PC-3 (cell line): Measurements from ENCODE around the gene TBC1D14. TPM values are rescaled to one million over a fixed set of nuclear protein-coding genes. Genes with fewer than 3 reads are reported as not detected.

Experiments used
- ATAC-seq: fragments of 200-7000 bp; cut with Tn5 transposase; 2 replicates; pipeline ENCODE4 v1.9.1; 2020; ENCODE audit warnings: mild to moderate bottlenecking, moderate library complexity
- BruUV-seq: library from RNA; stranded (reverse); fragments of 400-500 nt; replicated peaks from 2 replicates; lab custom pipeline; 2021; lab: Mats Ljungman, UMichigan
- CTCF ChIA-PET: fragments of 300-600 bp; sonication (Branson Sonifier 250); formaldehyde crosslinking; loops from one replicate; lab custom pipeline; 2022; ENCODE audit warnings: antibody characterized with exemption; lab: Charles Lee
- POLR2A ChIA-PET: fragments of 300-600 bp; sonication (Branson Sonifier 250); formaldehyde crosslinking; loops from one replicate; lab custom pipeline; 2022; ENCODE audit warnings: antibody characterized with exemption; ENCODE audit not compliant: unreplicated experiment; lab: Charles Lee
- DNase-seq: peaks from one replicate; pipeline ENCODE4 v3.0.0-alpha.2; 2015
- H2AFZ ChIP-seq: fragments of 300-600 bp; sonication (generic); 2 replicates; pipeline ENCODE4 v1.6.0; 2016; ENCODE audit warnings: antibody characterized with exemption, low read length
- H3F3A ChIP-seq: fragments of 300-600 bp; sonication (generic); one replicate; pipeline ENCODE4 v1.6.0; 2017; ENCODE audit warnings: antibody characterized with exemption, low read length, control low read depth, mild to moderate bottlenecking; ENCODE audit not compliant: unreplicated experiment
- H3K27ac ChIP-seq: fragments of 300-600 bp; sonication (generic); 2 replicates; pipeline ENCODE4 v1.5.1; 2016; ENCODE audit warnings: mild to moderate bottlenecking, low read length
- H3K27me3 ChIP-seq: fragments of 300-600 bp; sonication (generic); 2 replicates; pipeline ENCODE4 v1.6.1; 2016; ENCODE audit warnings: low read length, mixed read lengths
- H3K36me3 ChIP-seq: fragments of 300-600 bp; sonication (generic); 2 replicates; pipeline ENCODE4 v1.6.1; 2016; ENCODE audit warnings: low read depth, mixed run types, low read length, mixed read lengths
- H3K4me1 ChIP-seq: fragments of 300-600 bp; sonication (generic); 2 replicates; pipeline ENCODE4 v1.5.1; 2016; ENCODE audit warnings: low read length; ENCODE audit not compliant: insufficient read depth
- H3K4me2 ChIP-seq: fragments of 300-600 bp; sonication (generic); 2 replicates; pipeline ENCODE4 v1.6.0; 2016; ENCODE audit warnings: low read length
- H3K4me3 ChIP-seq: fragments of 300-600 bp; sonication (generic); 2 replicates; pipeline ENCODE4 v1.5.1; 2016; ENCODE audit warnings: mild to moderate bottlenecking, low read length, mixed read lengths
- H3K79me2 ChIP-seq: fragments of 300-600 bp; sonication (generic); 2 replicates; pipeline ENCODE4 v1.6.1; 2017; ENCODE audit warnings: low read length, mixed read lengths
- H3K9ac ChIP-seq: fragments of 300-600 bp; sonication (generic); 2 replicates; pipeline ENCODE4 v1.6.0; 2016; ENCODE audit warnings: mild to moderate bottlenecking, low read length
- H3K9me2 ChIP-seq: fragments of 300-600 bp; sonication (generic); replicated peaks from 2 replicates; pipeline ENCODE4 v1.6.1; 2016; ENCODE audit warnings: mixed run types, low read length, mixed read lengths
- H3K9me3 ChIP-seq: fragments of 300-600 bp; sonication (generic); 2 replicates; pipeline ENCODE4 v1.6.1; 2016; ENCODE audit warnings: low read length, mixed read lengths
- H4K20me1 ChIP-seq: fragments of 300-600 bp; sonication (generic); 2 replicates; pipeline ENCODE4 v1.6.1; 2016; ENCODE audit warnings: low read length, mixed read lengths
- EZH2 ChIP-seq: fragments of 300-600 bp; sonication (generic); IDR thresholded peaks from one replicate; pipeline ENCODE4 v1.6.1; 2017; ENCODE audit warnings: antibody characterized with exemption, mild to moderate bottlenecking, low read length; ENCODE audit not compliant: unreplicated experiment
- EZH2phosphoT487 ChIP-seq: fragments of 300-600 bp; sonication (generic); IDR thresholded peaks from 2 replicates; pipeline ENCODE4 v1.6.1; 2018; ENCODE audit warnings: mild to moderate bottlenecking, antibody characterized with exemption, low read length, borderline replicate concordance
- intact Hi-C: fragments of 100-400 bp; cut with micrococcal nuclease; formaldehyde crosslinking; loops from 2 replicates; pipeline ENCODE4 v1.9.0; 2023
- total RNA-seq: library from RNA; depleted of rRNA; stranded (reverse); fragments of >200 nt; gene quantifications from 2 replicates; pipeline ENCODE4 v1.2.3, GENCODE V29; 2014
- TF ChIP-seq, protein P1 (sequence below): fragments of 300-600 bp; sonication (generic); conservative IDR thresholded peaks from 2 replicates; pipeline ENCODE4 v1.5.1; 2017; ENCODE audit warnings: antibody characterized with exemption, low read depth, mild to moderate bottlenecking, low read length

The TBC1D14 gene
- total RNA-seq, 1 experiment from 2014 or later: 33.0 TPM

GRCh38 chr4:7005571-7005970, 95.9 kb downstream of the TBC1D14 start:
- no peak for DNase-seq
- intact Hi-C loops: no loop called here
- no peaks in the 10 kb centered on the region for H3F3A ChIP-seq
- no peaks in the 10 kb centered on the region for H3K79me2 ChIP-seq
- ChIA-PET CTCF (no interaction called here), POLR2A (no interaction called here)
- H3K27ac ChIP-seq: no peak overlapping the region
- ATAC-seq: no peak
- no peak overlapping the region for H3K9ac ChIP-seq
- no peaks in the 10 kb centered on the region for H3K9me3 ChIP-seq
- no peaks in the 10 kb centered on the region for H3K27me3 ChIP-seq
- H3K4me1 ChIP-seq: no peaks in the 10 kb centered on the region
- H3K4me2 ChIP-seq: no peak overlapping the region
- H4K20me1 ChIP-seq: no peaks in the 10 kb centered on the region
- H2AFZ ChIP-seq: no peak overlapping the region
- peaks cover 11% of the 10 kb centered on the region for H3K36me3 ChIP-seq
- no peak for TF ChIP-seq EZH2
- no peak for TF ChIP-seq EZH2phosphoT487
- TF ChIP-seq, protein P1, sequence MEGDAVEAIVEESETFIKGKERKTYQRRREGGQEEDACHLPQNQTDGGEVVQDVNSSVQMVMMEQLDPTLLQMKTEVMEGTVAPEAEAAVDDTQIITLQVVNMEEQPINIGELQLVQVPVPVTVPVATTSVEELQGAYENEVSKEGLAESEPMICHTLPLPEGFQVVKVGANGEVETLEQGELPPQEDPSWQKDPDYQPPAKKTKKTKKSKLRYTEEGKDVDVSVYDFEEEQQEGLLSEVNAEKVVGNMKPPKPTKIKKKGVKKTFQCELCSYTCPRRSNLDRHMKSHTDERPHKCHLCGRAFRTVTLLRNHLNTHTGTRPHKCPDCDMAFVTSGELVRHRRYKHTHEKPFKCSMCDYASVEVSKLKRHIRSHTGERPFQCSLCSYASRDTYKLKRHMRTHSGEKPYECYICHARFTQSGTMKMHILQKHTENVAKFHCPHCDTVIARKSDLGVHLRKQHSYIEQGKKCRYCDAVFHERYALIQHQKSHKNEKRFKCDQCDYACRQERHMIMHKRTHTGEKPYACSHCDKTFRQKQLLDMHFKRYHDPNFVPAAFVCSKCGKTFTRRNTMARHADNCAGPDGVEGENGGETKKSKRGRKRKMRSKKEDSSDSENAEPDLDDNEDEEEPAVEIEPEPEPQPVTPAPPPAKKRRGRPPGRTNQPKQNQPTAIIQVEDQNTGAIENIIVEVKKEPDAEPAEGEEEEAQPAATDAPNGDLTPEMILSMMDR: no peak
- H3K9me2 ChIP-seq: no peaks in the 10 kb centered on the region
- no peak overlapping the region for H3K4me3 ChIP-seq
- BruUV-seq: no TSS peak

DNA sequence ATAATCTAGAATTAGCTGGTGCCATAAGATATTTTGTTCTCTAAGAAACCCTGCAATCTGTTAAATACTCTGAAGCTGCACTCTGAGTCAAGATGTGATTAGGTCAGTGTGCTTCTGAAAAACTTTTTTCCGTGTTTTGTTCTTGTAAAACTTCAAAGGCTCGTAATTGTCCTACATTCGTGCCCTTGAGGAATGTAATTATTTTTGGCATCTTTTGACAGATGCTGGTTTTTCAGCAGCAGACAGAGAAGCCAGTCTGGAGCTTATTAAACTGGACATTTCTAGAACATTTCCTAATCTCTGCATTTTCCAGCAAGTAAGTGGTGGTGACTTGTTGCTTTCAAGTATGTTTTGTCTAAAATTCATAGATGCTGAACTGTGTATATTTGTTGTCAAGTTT, 96.8 kb downstream of the TBC1D14 start:
- POLR2A ChIA-PET: no interaction called here
- H3K4me1 ChIP-seq: no peaks in the 10 kb centered on the region
- no peaks in the 10 kb centered on the region for H4K20me1 ChIP-seq
- CTCF ChIA-PET: no interaction called here
- no TSS peak for BruUV-seq
- no peak overlapping the region for H3K9ac ChIP-seq
- intact Hi-C loops: no loop called here
- DNase-seq (no peak), ATAC-seq (no peak)
- no peak overlapping the region for H3K4me3 ChIP-seq
- TF ChIP-seq EZH2: no peak
- TF ChIP-seq, protein P1: no peak
- TF ChIP-seq EZH2phosphoT487: no peak
- H3K9me3 ChIP-seq: no peaks in the 10 kb centered on the region
- no peak overlapping the region for H2AFZ ChIP-seq
- H3K36me3 ChIP-seq: peaks cover 10% of the 10 kb centered on the region
- H3K27ac ChIP-seq: no peak overlapping the region
- no peaks in the 10 kb centered on the region for H3F3A ChIP-seq
- H3K4me2 ChIP-seq: no peak overlapping the region
- no peaks in the 10 kb centered on the region for H3K79me2 ChIP-seq
- no peaks in the 10 kb centered on the region for H3K9me2 ChIP-seq
- H3K27me3 ChIP-seq: no peaks in the 10 kb centered on the region

DNA sequence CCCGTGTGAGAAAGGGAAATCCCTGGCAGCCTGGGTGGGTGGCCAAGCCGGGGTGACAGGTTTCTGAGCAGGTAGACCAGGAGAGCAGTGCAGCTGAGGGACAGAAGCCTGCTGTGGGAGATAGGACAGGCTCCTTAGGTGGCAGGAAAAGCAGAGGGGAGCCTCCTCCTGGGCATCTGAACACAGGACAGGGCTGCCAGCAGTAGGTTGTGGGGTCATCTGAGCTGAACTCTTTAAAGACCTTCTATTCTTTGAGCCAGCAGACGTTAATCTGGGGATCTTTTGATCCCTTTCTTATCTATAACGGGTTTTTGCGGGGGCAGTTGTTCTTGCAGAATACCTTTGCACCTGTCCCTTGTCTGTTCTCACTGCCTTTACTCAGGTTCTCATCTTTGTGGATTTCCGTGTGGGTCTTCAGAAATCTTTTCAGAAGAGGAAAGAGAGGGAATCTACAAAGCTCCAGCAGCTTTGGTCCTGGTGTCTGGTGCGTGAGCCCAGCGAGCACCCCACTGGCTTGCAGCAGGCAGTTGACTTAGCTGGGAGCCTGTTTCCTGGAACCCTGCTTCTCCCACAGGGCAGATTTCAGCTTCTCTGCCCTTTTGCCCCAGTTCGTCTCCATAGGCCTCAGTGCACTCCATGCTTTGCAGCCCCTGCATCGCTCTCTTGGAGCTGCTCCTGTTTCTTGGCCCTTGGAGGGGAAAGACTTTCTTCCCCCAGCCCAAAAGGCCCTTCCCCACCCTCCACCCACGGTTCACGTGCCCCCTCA, 97.7 kb downstream of the TBC1D14 start:
- Histone ChIP-seq H3K9ac (no peak overlapping the region), H3F3A (no peaks in the 10 kb centered on the region), H3K4me2 (no peak overlapping the region), H3K27ac (no peak overlapping the region), H3K4me1 (no peaks in the 10 kb centered on the region), H3K36me3 (peaks cover 8% of the 10 kb centered on the region), H3K9me3 (no peaks in the 10 kb centered on the region), H4K20me1 (no peaks in the 10 kb centered on the region), H3K79me2 (no peaks in the 10 kb centered on the region), H3K4me3 (no peak overlapping the region), H3K27me3 (no peaks in the 10 kb centered on the region), H3K9me2 (no peaks in the 10 kb centered on the region), H2AFZ (no peak overlapping the region)
- DNase-seq (no peak), ATAC-seq (no peak)
- intact Hi-C loops: no loop called here
- no peak for TF ChIP-seq EZH2phosphoT487
- TF ChIP-seq, protein P1: no peak
- no peak for TF ChIP-seq EZH2
- ChIA-PET POLR2A (no interaction called here), CTCF (no interaction called here)
- BruUV-seq: no TSS peak
